ENCODE data around the gene SCN3B.
"Not testable (repeated sequence)": the region's sequence is repeated elsewhere in the genome, so short reads cannot be mapped to it uniquely, and the experiment has no call there.

The SCN3B gene

GRCh38 chr11:123654566-123655081 lies at the start of gene SCN3B:
Gene SCN3B, minus strand, starts transcription at chr11:123654624. Its CDS starts 823 bp downstream, at chr11:123653801.
- peak; percentile 50 for DNase-seq

GRCh38 chr11:123702696-123703095 lies 48.3 kb upstream of the SCN3B start:
- no peak for DNase-seq

- DNase-seq = no peak
These were observed 47.7 kb upstream of the SCN3B start for GRCh38 chr11:123702139-123702538.

- no peak for DNase-seq
These were observed 46.3 kb upstream of the SCN3B start for GRCh38 chr11:123700772-123701171.

- peak; percentile 25 for DNase-seq
These were observed 44.2 kb upstream of the SCN3B start for GRCh38 chr11:123698546-123699127.

GRCh38 chr11:123696183-123696582 lies 41.8 kb upstream of the SCN3B start:
- DNase-seq = no peak

GRCh38 chr11:123695231-123695630 lies 40.8 kb upstream of the SCN3B start:
- DNase-seq = no peak

GRCh38 chr11:123694551-123694950 lies 40.1 kb upstream of the SCN3B start:
- DNase-seq = no peak

GRCh38 chr11:123692961-123693360 lies 38.5 kb upstream of the SCN3B start:
- no peak for DNase-seq

GRCh38 chr11:123690485-123690884 lies 36.1 kb upstream of the SCN3B start:
- DNase-seq = no peak

GRCh38 chr11:123684601-123685000 lies 30.2 kb upstream of the SCN3B start:
- DNase-seq = no peak

GRCh38 chr11:123683428-123684170 lies 29.2 kb upstream of the SCN3B start:
- DNase-seq = no peak

GRCh38 chr11:123682696-123683410 lies 28.4 kb upstream of the SCN3B start:
- no peak for DNase-seq

GRCh38 chr11:123681030-123681429 lies 26.6 kb upstream of the SCN3B start:
- no peak for DNase-seq

GRCh38 chr11:123678246-123678645 lies 23.8 kb upstream of the SCN3B start:
- DNase-seq = no peak

- DNase-seq = no peak
These were observed 23.1 kb upstream of the SCN3B start for GRCh38 chr11:123677510-123677909.

GRCh38 chr11:123674297-123674696 lies 19.9 kb upstream of the SCN3B start:
- DNase-seq = no peak

- peak; percentile 82 for DNase-seq
These were observed 18.1 kb upstream of the SCN3B start for GRCh38 chr11:123672568-123672967.

- DNase-seq = no peak
These were observed 17.1 kb upstream of the SCN3B start for GRCh38 chr11:123671534-123671933.

GRCh38 chr11:123670081-123670480 lies 15.7 kb upstream of the SCN3B start:
- no peak for DNase-seq

GRCh38 chr11:123665306-123665705 lies 10.9 kb upstream of the SCN3B start:
- no peak for DNase-seq

- not testable (repeated sequence) for DNase-seq
These were observed 5.5 kb upstream of the SCN3B start for GRCh38 chr11:123659965-123660364.

- DNase-seq = no peak
These were observed 4.9 kb upstream of the SCN3B start for GRCh38 chr11:123659311-123659710.
